ENCODE data around the gene RFC2.

Gene RFC2

GRCh38 chr7:74240482-74240881, 13.7 kb downstream of the RFC2 start:
- Histone ChIP-seq H4K20me1 (ENCODE audit: insufficient read depth, low read length, poor library complexity, severe bottlenecking) (no peaks in the 10 kb centered on the region), H3K4me1 (ENCODE audit: insufficient read depth, low read length, poor library complexity, severe bottlenecking) (peaks cover 8% of the 10 kb centered on the region), H2AFZ (ENCODE audit: low read length) (no peak overlapping the region), H3F3A (ENCODE audit: low read depth) (no peaks in the 10 kb centered on the region), H3K4me3 (ENCODE audit: low read length, poor library complexity, severe bottlenecking) (no peak overlapping the region), H3K9me3 (ENCODE audit: insufficient read depth, low read depth, low read length) (no peaks in the 10 kb centered on the region), H3K79me2 (ENCODE audit: insufficient read depth, low read length) (peaks cover 9% of the 10 kb centered on the region; the same call in 1 of the 2 replicates), H3K9me2 (replicated peaks; ENCODE audit: low read depth, low read length) (no peaks in the 10 kb centered on the region), H3K9ac (ENCODE audit: low read depth, low read length, poor library complexity, severe bottlenecking) (no peak overlapping the region), H3K36me3 (ENCODE audit: insufficient read depth, low read length) (peaks cover 84% of the 10 kb centered on the region; the same call in 1 of the 2 replicates), H3K4me2 (ENCODE audit: low read depth, low read length, poor library complexity, severe bottlenecking) (no peak overlapping the region), H3K27me3 (ENCODE audit: insufficient read depth, low read length, poor library complexity, severe bottlenecking) (no peaks in the 10 kb centered on the region)
- TF ChIP-seq EZH2phosphoT487 (IDR thresholded peaks at IDR 0.05; ENCODE audit: borderline replicate concordance): no peak
- no peak for TF ChIP-seq CTCF (conservative IDR thresholded peaks at IDR 0.05; ENCODE audit: low read length)

GRCh38 chr7:74236284-74236683, 17.9 kb downstream of the RFC2 start:
- H3K4me3 ChIP-seq (ENCODE audit: low read length, poor library complexity, severe bottlenecking): no peak overlapping the region
- no peaks in the 10 kb centered on the region for H3K27me3 ChIP-seq (ENCODE audit: insufficient read depth, low read length, poor library complexity, severe bottlenecking)
- H3F3A ChIP-seq (ENCODE audit: low read depth): no peaks in the 10 kb centered on the region
- H3K4me2 ChIP-seq (ENCODE audit: low read depth, low read length, poor library complexity, severe bottlenecking): no peak overlapping the region
- no peak overlapping the region for H3K9ac ChIP-seq (ENCODE audit: low read depth, low read length, poor library complexity, severe bottlenecking)
- H3K9me3 ChIP-seq (ENCODE audit: insufficient read depth, low read depth, low read length): no peaks in the 10 kb centered on the region
- TF ChIP-seq CTCF (conservative IDR thresholded peaks at IDR 0.05; ENCODE audit: low read length) (no peak), EZH2phosphoT487 (IDR thresholded peaks at IDR 0.05; ENCODE audit: borderline replicate concordance) (no peak)
- no peak overlapping the region for H2AFZ ChIP-seq (ENCODE audit: low read length)
- no peaks in the 10 kb centered on the region for H3K9me2 ChIP-seq (replicated peaks; ENCODE audit: low read depth, low read length)
- no peaks in the 10 kb centered on the region for H4K20me1 ChIP-seq (ENCODE audit: insufficient read depth, low read length, poor library complexity, severe bottlenecking)
- H3K4me1 ChIP-seq (ENCODE audit: insufficient read depth, low read length, poor library complexity, severe bottlenecking): peaks cover 14% of the 10 kb centered on the region
- H3K36me3 ChIP-seq (ENCODE audit: insufficient read depth, low read length): peaks cover 82% of the 10 kb centered on the region; the same call in 1 of the 2 replicates
- no peaks in the 10 kb centered on the region for H3K79me2 ChIP-seq (ENCODE audit: insufficient read depth, low read length)

- peaks cover 82% of the 10 kb centered on the region; the same call in 1 of the 2 replicates for H3K36me3 ChIP-seq (ENCODE audit: insufficient read depth, low read length)
These were observed 18.5 kb downstream of the RFC2 start for GRCh38 chr7:74235518-74236268.

More at GRCh38 chr7:74235518-74236268, 18.5 kb downstream of the RFC2 start:
- no peaks in the 10 kb centered on the region for H4K20me1 ChIP-seq (ENCODE audit: insufficient read depth, low read length, poor library complexity, severe bottlenecking)
- no peak overlapping the region for H3K4me2 ChIP-seq (ENCODE audit: low read depth, low read length, poor library complexity, severe bottlenecking)
- H3K9me2 ChIP-seq (replicated peaks; ENCODE audit: low read depth, low read length): no peaks in the 10 kb centered on the region
- peaks cover 14% of the 10 kb centered on the region for H3K4me1 ChIP-seq (ENCODE audit: insufficient read depth, low read length, poor library complexity, severe bottlenecking)
- TF ChIP-seq CTCF (conservative IDR thresholded peaks at IDR 0.05; ENCODE audit: low read length) (no peak), EZH2phosphoT487 (IDR thresholded peaks at IDR 0.05; ENCODE audit: borderline replicate concordance) (no peak)
- H2AFZ ChIP-seq (ENCODE audit: low read length): no peak overlapping the region
- no peaks in the 10 kb centered on the region for H3F3A ChIP-seq (ENCODE audit: low read depth)
- H3K27me3 ChIP-seq (ENCODE audit: insufficient read depth, low read length, poor library complexity, severe bottlenecking): no peaks in the 10 kb centered on the region
- peak overlapping the region; percentile 48 for H3K9ac ChIP-seq (ENCODE audit: low read depth, low read length, poor library complexity, severe bottlenecking)
- no peak overlapping the region for H3K4me3 ChIP-seq (ENCODE audit: low read length, poor library complexity, severe bottlenecking)
- H3K9me3 ChIP-seq (ENCODE audit: insufficient read depth, low read depth, low read length): no peaks in the 10 kb centered on the region
- H3K79me2 ChIP-seq (ENCODE audit: insufficient read depth, low read length): no peaks in the 10 kb centered on the region

All from Loucy (cell line).